HCT116 (cell line): ENCODE measurements around the gene PTGER4.

ENCODE experiments used
- CTCF ChIP-seq, 3 experiments: fragments of 200-600 bp in 1 of 3; sonication (generic) in 1 of 3; IDR thresholded peaks in 2 of 3; conservative IDR thresholded peaks in 1 of 3; 2 replicates each; pipeline ENCODE4 v1.5.1; 2012 to 2017; ENCODE audit warnings: low read depth in 2 of 3, low read length in 2 of 3, antibody characterized with exemption in 1 of 3, borderline replicate concordance in 1 of 3, control low read depth in 1 of 3, mild to moderate bottlenecking in 1 of 3, mixed read lengths in 1 of 3, mixed run types in 1 of 3, moderate library complexity in 1 of 3; ENCODE audit not compliant: insufficient read depth in 1 of 3
- ELF1 ChIP-seq: IDR thresholded peaks from 2 replicates; pipeline ENCODE4 v1.6.1; 2012; ENCODE audit warnings: low read depth, borderline replicate concordance
- EZH2 ChIP-seq: fragments of 200-600 bp; sonication (generic); IDR thresholded peaks from 2 replicates; pipeline ENCODE4 v1.6.1; 2017; ENCODE audit warnings: antibody characterized with exemption, mixed run types
- POLR2A ChIP-seq: IDR thresholded peaks from 2 replicates; pipeline ENCODE4 v1.7.0; 2011; ENCODE audit warnings: borderline replicate concordance; ENCODE audit not compliant: insufficient read depth, insufficient read length; ENCODE audit errors: extremely low read depth
- RAD21 ChIP-seq: IDR thresholded peaks from 2 replicates; pipeline ENCODE4 v1.6.1; 2012; ENCODE audit warnings: low read depth, mild to moderate bottlenecking
- SIN3A ChIP-seq: IDR thresholded peaks from 2 replicates; pipeline ENCODE4 v1.6.1; 2012; ENCODE audit warnings: low read depth
- ZNF274 ChIP-seq: fragments of 200-500 bp; sonication (Bioruptor generic); IDR thresholded peaks from 2 replicates; pipeline ENCODE4 v1.6.1; 2014; ENCODE audit warnings: mild to moderate bottlenecking, low read depth, low read length, inconsistent platforms

GRCh38 chr5:40676613-40677343 lies 2.9 kb upstream of the PTGER4 start:
- no peak for TF ChIP-seq SIN3A
- no peak for TF ChIP-seq CTCF (IDR thresholded peaks at IDR 0.05 in 2 of 3, conservative IDR thresholded peaks at IDR 0.05 in 1 of 3; ENCODE audit: borderline replicate concordance in 1 of 3, insufficient read depth in 1 of 3, low read depth in 2 of 3, low read length in 2 of 3)
- TF ChIP-seq ZNF274: no peak
- no peak for TF ChIP-seq POLR2A
- no peak for TF ChIP-seq ELF1
- TF ChIP-seq RAD21: no peak
- TF ChIP-seq EZH2: no peak
